Astrocyte (in vitro differentiated cells and primary cell): ENCODE results near the gene FCRL2. TPM values are rescaled to one million over a fixed set of nuclear protein-coding genes. Genes with fewer than 3 reads are reported as not detected.

ENCODE experiments used
- DNase-seq: peaks from one replicate; pipeline ENCODE4 v3.0.0-alpha.2; 2010; ENCODE audit warnings: low read depth
- FAIRE-seq: peaks from 2 replicates; lab custom pipeline; 2011; peaks lifted over from hg19 to GRCh38; lab: Jason Lieb, UNC
- H2AFZ ChIP-seq: 2 replicates; pipeline ENCODE4 v1.6.0; 2012; ENCODE audit warnings: low read depth, low read length, inconsistent platforms
- H3K27ac ChIP-seq: 2 replicates; pipeline ENCODE4 v1.5.1; 2011; ENCODE audit warnings: low read depth, low read length, inconsistent platforms
- H3K27me3 ChIP-seq: 2 replicates; pipeline ENCODE4 v1.6.0; 2011; ENCODE audit warnings: low read length, inconsistent platforms; ENCODE audit not compliant: insufficient read depth
- H3K36me3 ChIP-seq: 2 replicates; pipeline ENCODE4 v1.5.1; 2011; ENCODE audit warnings: low read length, inconsistent platforms; ENCODE audit not compliant: insufficient read depth
- H3K4me1 ChIP-seq: 2 replicates; pipeline ENCODE4 v1.5.1; 2011; ENCODE audit warnings: low read length, inconsistent platforms; ENCODE audit not compliant: insufficient read depth
- H3K4me2 ChIP-seq: 2 replicates; pipeline ENCODE4 v1.6.0; 2012; ENCODE audit warnings: low read length, inconsistent platforms
- H3K4me3 ChIP-seq: 2 replicates; pipeline ENCODE4 v1.5.1; 2011; ENCODE audit warnings: low read depth, mild to moderate bottlenecking, low read length, inconsistent platforms; ENCODE audit not compliant: insufficient read depth
- H3K79me2 ChIP-seq: 2 replicates; pipeline ENCODE4 v1.6.0; 2012; ENCODE audit warnings: mild to moderate bottlenecking, low read length, inconsistent platforms; ENCODE audit not compliant: insufficient read depth
- H3K9ac ChIP-seq: 2 replicates; pipeline ENCODE4 v1.6.0; 2012; ENCODE audit warnings: mild to moderate bottlenecking, low read length, inconsistent platforms
- H3K9me3 ChIP-seq: 2 replicates; pipeline ENCODE4 v1.5.1; 2012; ENCODE audit warnings: low read depth, mild to moderate bottlenecking, low read length, inconsistent platforms; ENCODE audit not compliant: insufficient read depth
- H4K20me1 ChIP-seq: 2 replicates; pipeline ENCODE4 v1.6.0; 2012; ENCODE audit warnings: low read length, inconsistent platforms; ENCODE audit not compliant: insufficient read depth
- H3K27ac Mint-ChIP-seq: one replicate; pipeline ENCODE4 v1.8.0; 2021; ENCODE audit warnings: mild to moderate bottlenecking, mixed read lengths; ENCODE audit not compliant: unreplicated experiment
- H3K27me3 Mint-ChIP-seq: one replicate; pipeline ENCODE4 v1.8.0; 2021; ENCODE audit warnings: low read depth, mixed read lengths; ENCODE audit not compliant: unreplicated experiment
- H3K36me3 Mint-ChIP-seq: one replicate; pipeline ENCODE4 v1.8.0; 2021; ENCODE audit warnings: low read depth, mixed read lengths; ENCODE audit not compliant: unreplicated experiment
- H3K4me1 Mint-ChIP-seq: one replicate; pipeline ENCODE4 v1.8.0; 2021; ENCODE audit warnings: low read depth, mixed read lengths; ENCODE audit not compliant: unreplicated experiment
- H3K4me3 Mint-ChIP-seq: one replicate; pipeline ENCODE4 v1.8.0; 2021; ENCODE audit warnings: mild to moderate bottlenecking, moderate library complexity, mixed read lengths; ENCODE audit not compliant: unreplicated experiment
- H3K9me3 Mint-ChIP-seq: one replicate; pipeline ENCODE4 v1.8.0; 2021; ENCODE audit warnings: mild to moderate bottlenecking, mixed read lengths; ENCODE audit not compliant: unreplicated experiment
- CTCF ChIP-seq: IDR thresholded peaks from 2 replicates; pipeline ENCODE4 v1.5.1; 2011; ENCODE audit warnings: low read depth, mild to moderate bottlenecking, inconsistent platforms, low read length, moderate library complexity; ENCODE audit not compliant: insufficient read depth
- EZH2 ChIP-seq: IDR thresholded peaks from 2 replicates; pipeline ENCODE4 v1.6.1; 2012; ENCODE audit warnings: mild to moderate bottlenecking, low read length, inconsistent platforms; ENCODE audit not compliant: insufficient read depth
- total RNA-seq: library from RNA; stranded (reverse); gene quantifications from 2 replicates; pipeline ENCODE4 v1.2.1, GENCODE V29; 2021

Gene FCRL2
- total RNA-seq, 1 donor from 2014 or later: not detected

DNA sequence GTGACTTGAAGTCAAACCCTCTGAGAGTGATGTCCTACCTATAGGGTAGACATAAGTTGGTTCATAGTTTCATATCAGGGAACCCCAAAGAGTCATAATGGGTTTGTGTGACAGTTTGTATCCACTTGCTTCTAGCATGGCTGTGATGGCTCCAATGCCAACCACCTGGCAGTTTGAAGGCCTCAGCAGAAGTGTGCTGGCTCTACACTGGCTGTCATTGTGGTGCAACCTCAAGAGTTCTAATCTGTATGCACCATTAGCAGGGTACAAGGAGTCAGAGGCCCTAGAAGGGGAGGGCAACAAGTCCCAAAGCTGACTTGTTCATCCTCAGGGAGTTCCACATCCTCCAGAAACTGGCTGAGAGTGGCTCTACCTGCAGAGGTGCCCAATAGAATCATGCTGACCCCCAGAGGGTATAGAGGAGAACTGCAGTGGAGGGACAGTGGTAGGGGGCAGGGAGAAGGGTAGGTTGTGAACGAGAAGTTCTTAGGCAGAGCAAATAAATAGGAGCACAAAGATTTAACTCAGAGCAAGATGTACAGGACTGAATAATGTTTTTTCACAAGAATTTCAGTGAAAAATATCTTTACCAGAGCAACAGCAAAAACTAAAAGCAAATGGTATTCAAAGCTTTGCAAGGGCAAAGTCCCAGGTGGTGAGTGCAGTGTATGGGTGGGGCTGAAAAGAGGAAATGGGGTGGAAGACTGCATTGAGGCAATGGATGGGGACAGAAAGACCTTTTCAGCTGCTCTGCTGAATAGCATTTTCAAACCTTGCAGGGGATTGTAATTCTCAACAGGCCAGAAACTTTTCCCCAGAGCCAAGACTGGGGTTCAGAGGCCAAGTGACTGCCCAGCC is 3.2 kb downstream of the FCRL2 start:
- peaks cover 9% of the 10 kb centered on the region for H3K27me3 Mint-ChIP-seq

GRCh38 chr1:157771661-157772425 is 5.1 kb downstream of the FCRL2 start:
- H3K9me3 Mint-ChIP-seq: no peaks in the 10 kb centered on the region
- H3K4me3 Mint-ChIP-seq: no peak overlapping the region
- Histone ChIP-seq H3K4me3 (no peak overlapping the region), H3K27me3 (no peaks in the 10 kb centered on the region), H3K79me2 (no peaks in the 10 kb centered on the region), H3K4me2 (no peak overlapping the region), H3K27ac (no peak overlapping the region), H3K9me3 (peaks cover 2% of the 10 kb centered on the region), H3K36me3 (no peaks in the 10 kb centered on the region), H2AFZ (no peak overlapping the region), H3K4me1 (no peaks in the 10 kb centered on the region), H3K9ac (no peak overlapping the region), H4K20me1 (no peaks in the 10 kb centered on the region)
- DNase-seq (no peak), FAIRE-seq (no peak)
- no peak overlapping the region for H3K27ac Mint-ChIP-seq
- H3K36me3 Mint-ChIP-seq: no peaks in the 10 kb centered on the region
- no peak for TF ChIP-seq EZH2
- TF ChIP-seq CTCF: no peak
- peaks cover 6% of the 10 kb centered on the region for H3K4me1 Mint-ChIP-seq
- H3K27me3 Mint-ChIP-seq: peaks cover 9% of the 10 kb centered on the region

More for the DNA sequence above, 3.2 kb downstream of the FCRL2 start:
- Mint-ChIP-seq H3K9me3 (no peaks in the 10 kb centered on the region), H3K36me3 (no peaks in the 10 kb centered on the region), H3K4me1 (peaks cover 6% of the 10 kb centered on the region), H3K27ac (no peak overlapping the region), H3K4me3 (no peak overlapping the region)
- H3K4me1 ChIP-seq: no peaks in the 10 kb centered on the region
- H3K36me3 ChIP-seq: no peaks in the 10 kb centered on the region
- no peak overlapping the region for H2AFZ ChIP-seq
- H3K27ac ChIP-seq: no peak overlapping the region
- no peak overlapping the region for H3K9ac ChIP-seq
- no peak overlapping the region for H3K4me2 ChIP-seq
- H3K27me3 ChIP-seq: no peaks in the 10 kb centered on the region
- FAIRE-seq (no peak), DNase-seq (no peak)
- H4K20me1 ChIP-seq: no peaks in the 10 kb centered on the region
- no peaks in the 10 kb centered on the region for H3K9me3 ChIP-seq
- H3K4me3 ChIP-seq: no peak overlapping the region
- H3K79me2 ChIP-seq: no peaks in the 10 kb centered on the region
- no peak for TF ChIP-seq CTCF
- TF ChIP-seq EZH2: no peak
